ENCODE data around the gene DLEC1. TPM values are rescaled to one million over a fixed set of nuclear protein-coding genes. Genes with fewer than 3 reads are reported as not detected.
A peak's percentile ranks its signal among the peaks of the same experiment; 100 is the strongest.
"Not testable (repeated sequence)": the region's sequence is repeated elsewhere in the genome, so short reads cannot be mapped to it uniquely, and the experiment has no call there.

Gene DLEC1
- total RNA-seq, 1 donor from 2014 or later: under 0.01 TPM

DNA sequence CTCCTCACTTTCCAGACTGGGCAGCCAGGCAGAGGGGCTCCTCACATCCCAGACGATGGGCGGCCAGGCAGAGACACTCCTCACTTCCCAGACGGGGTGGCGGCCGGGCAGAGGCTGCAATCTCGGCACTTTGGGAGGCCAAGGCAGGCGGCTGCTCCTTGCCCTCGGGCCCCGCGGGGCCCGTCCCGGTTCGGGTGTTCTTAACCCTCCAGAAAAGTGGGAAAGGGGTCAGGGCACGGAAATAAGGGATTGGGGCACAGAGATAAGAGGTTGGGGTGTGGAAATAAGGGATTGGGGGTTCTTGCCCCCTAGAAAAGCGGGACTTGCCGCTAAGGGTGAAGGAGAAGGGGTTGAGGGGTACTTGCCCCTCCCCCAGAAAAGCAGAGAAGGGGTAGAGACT is 43.3 kb downstream of the DLEC1 start:
- H3K27me3 ChIP-seq (ENCODE audit: control insufficient read depth in 3 of 3, insufficient read depth in 3 of 3, low read length in 3 of 3); H3K27ac ChIP-seq (ENCODE audit: low read depth, low read length); H3K4me3 ChIP-seq (ENCODE audit: low read length in 3 of 3); H3K36me3 ChIP-seq (ENCODE audit: control insufficient read depth in 3 of 3, insufficient read depth in 3 of 3, low read length in 3 of 3); H3K4me1 ChIP-seq (ENCODE audit: control insufficient read depth in 3 of 3, insufficient read depth in 3 of 3, low read length in 3 of 3); H3K9ac ChIP-seq (ENCODE audit: low read depth in 1 of 3, low read length in 3 of 3); H3K9me3 ChIP-seq (ENCODE audit: control insufficient read depth in 3 of 3, low read length in 3 of 3): not testable (repeated sequence)

DNA sequence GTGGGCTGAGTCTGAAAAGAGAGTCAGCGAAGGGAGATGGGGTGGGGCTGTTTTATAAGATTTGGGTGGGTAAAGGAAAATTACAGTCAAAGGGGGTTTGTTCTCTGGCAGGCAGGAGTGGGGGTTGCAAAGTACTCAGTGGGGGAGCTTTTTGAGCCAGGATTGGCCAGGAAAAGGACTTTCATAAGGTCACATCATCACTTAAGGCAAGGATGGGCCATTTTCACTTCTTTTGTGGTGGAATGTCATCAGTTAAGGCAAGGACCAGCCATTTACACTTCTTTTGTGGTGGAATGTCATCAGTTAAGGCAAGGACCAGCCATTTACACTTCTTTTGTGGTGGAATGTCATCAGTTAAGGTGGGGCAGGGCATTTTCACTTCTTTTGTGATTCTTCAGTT is 44.2 kb downstream of the DLEC1 start:
- not testable (repeated sequence) for H3K36me3 ChIP-seq (ENCODE audit: control insufficient read depth in 3 of 3, insufficient read depth in 3 of 3, low read length in 3 of 3); H3K4me1 ChIP-seq (ENCODE audit: control insufficient read depth in 3 of 3, insufficient read depth in 3 of 3, low read length in 3 of 3); H3K9ac ChIP-seq (ENCODE audit: low read depth in 1 of 3, low read length in 3 of 3); H3K27me3 ChIP-seq (ENCODE audit: control insufficient read depth in 3 of 3, insufficient read depth in 3 of 3, low read length in 3 of 3); H3K27ac ChIP-seq (ENCODE audit: low read depth, low read length); H3K9me3 ChIP-seq (ENCODE audit: control insufficient read depth in 3 of 3, low read length in 3 of 3); H3K4me3 ChIP-seq (ENCODE audit: low read length in 3 of 3)

DNA sequence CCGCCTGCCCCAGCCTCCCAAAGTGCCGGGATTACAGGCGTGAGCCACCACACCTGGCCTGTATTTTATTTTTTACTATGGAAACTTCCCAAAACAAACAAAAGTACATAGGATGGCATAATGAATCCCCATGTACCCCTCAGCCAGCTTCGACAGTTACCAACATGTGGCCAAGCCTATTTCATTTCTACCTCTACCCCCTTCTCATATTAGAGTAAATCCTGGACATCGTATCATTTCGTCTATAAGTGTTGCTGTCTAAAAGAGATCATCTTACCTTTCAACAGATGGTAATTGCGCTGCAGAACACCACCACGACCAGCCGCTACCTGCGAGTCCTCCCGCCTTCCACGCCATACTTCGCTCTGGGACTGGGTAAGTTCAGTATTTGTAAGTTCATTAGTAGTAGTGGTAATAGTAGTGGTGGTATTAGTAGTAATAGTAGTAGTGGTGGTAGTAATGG is 44.9 kb downstream of the DLEC1 start:
- Histone ChIP-seq H3K9me3 (ENCODE audit: control insufficient read depth in 3 of 3, low read length in 3 of 3) (peaks cover 0 to 4% (median 0%) of the 10 kb centered on the region in 3 donors), H3K9ac (ENCODE audit: low read depth in 1 of 3, low read length in 3 of 3) (no peak overlapping the region), H3K4me1 (ENCODE audit: control insufficient read depth in 3 of 3, insufficient read depth in 3 of 3, low read length in 3 of 3) (peaks cover 0 to 8% (median 0%) of the 10 kb centered on the region in 3 donors), H3K4me3 (ENCODE audit: low read length in 3 of 3) (peak overlapping the region in 1 of 3 donors; percentile 8), H3K36me3 (ENCODE audit: control insufficient read depth in 3 of 3, insufficient read depth in 3 of 3, low read length in 3 of 3) (no peaks in the 10 kb centered on the region), H3K27ac (ENCODE audit: low read depth, low read length) (no peak overlapping the region), H3K27me3 (ENCODE audit: control insufficient read depth in 3 of 3, insufficient read depth in 3 of 3, low read length in 3 of 3) (no peaks in the 10 kb centered on the region)

DNA sequence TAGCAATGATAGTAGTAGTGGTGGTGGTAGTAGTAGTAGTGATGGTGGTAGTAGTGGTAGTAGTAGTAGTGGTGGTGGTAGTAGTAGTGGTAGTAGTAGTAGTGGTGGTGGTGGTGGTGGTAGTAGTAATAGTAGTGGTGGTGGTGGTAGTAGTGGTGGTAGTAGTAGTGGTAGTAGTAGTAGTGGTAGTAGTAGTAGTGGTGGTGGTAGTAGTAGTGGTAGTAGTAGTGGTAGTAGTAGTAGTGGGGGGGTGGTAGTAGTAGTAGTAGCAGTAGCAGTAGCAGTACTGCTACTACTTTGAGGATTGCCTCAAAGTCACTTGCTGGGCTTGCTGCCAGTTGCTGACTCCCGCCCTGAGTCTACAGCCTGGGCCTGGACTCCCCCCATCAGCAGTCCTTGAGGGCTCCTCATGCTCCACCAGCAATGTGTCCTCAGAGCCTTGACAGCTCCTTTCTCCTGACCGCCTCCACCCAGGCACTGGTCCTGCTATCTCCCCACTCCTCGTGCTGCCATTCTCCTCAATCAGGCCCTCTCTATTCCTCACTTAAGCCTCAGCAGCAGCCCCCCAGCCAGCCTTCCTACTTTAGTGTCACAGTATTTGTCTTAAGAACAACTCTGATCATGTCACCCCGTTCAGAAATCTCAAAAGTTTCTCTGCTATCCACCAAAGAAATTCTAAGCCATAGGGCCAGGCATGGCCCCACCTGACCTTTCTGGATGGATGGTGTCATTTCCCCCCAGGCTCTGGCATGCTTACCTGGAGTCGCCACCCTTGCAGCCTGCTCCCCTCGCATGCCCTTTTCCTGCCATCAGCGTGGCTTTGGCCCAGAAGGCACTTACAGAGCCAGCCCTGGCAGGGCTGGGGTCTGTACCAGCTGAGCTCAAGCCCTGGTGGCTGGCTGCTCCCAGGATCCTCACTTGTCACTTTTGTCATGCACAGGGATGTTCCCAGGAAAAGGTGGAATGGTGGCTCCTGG is 45.6 kb downstream of the DLEC1 start:
- H3K9me3 ChIP-seq (ENCODE audit: control insufficient read depth in 3 of 3, low read length in 3 of 3): peaks cover 0 to 4% (median 0%) of the 10 kb centered on the region in 3 donors

DNA sequence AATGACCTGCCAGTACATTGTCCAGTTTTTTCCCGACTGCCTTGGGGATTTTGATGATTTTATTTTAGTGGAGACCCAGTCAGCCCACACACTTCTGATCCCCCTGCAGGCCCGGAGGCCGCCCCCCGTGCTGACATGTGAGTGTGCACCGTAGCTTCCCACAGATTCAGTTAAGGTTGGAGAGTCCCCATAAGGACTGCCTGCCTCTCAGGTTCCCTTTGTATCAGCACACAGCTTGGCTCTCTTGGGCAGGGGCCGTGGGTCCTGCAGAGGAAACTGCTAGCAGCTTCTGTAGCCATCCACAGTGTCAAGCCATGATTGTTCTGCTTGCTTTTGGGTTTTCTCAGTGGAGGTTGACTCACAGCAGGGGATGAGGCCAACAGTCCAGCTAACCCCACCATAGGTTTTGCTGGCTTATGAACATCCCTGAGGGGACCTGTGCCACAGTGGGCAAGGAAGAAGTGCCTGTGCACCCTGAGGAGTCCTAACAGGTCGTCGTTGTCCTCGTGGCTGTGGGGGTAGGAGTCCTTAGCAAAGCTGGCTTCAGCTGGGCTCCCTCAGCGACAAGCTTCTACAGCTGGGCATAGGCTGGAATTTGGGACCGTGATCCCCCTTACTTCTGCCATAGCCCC is 46.4 kb downstream of the DLEC1 start:
- no peaks in the 10 kb centered on the region for H3K27me3 ChIP-seq (ENCODE audit: control insufficient read depth in 3 of 3, insufficient read depth in 3 of 3, low read length in 3 of 3)
- H3K4me1 ChIP-seq (ENCODE audit: control insufficient read depth in 3 of 3, insufficient read depth in 3 of 3, low read length in 3 of 3): peaks cover 0 to 8% (median 0%) of the 10 kb centered on the region in 3 donors
- H3K4me3 ChIP-seq (ENCODE audit: low read length in 3 of 3): no peak overlapping the region
- no peak overlapping the region for H3K27ac ChIP-seq (ENCODE audit: low read depth, low read length)
- no peak overlapping the region for H3K9ac ChIP-seq (ENCODE audit: low read depth in 1 of 3, low read length in 3 of 3)
- H3K9me3 ChIP-seq (ENCODE audit: control insufficient read depth in 3 of 3, low read length in 3 of 3): peaks cover 0 to 4% (median 0%) of the 10 kb centered on the region in 3 donors
- H3K36me3 ChIP-seq (ENCODE audit: control insufficient read depth in 3 of 3, insufficient read depth in 3 of 3, low read length in 3 of 3): no peaks in the 10 kb centered on the region

More for the DNA sequence above, 45.6 kb downstream of the DLEC1 start:
- Histone ChIP-seq H3K36me3 (ENCODE audit: control insufficient read depth in 3 of 3, insufficient read depth in 3 of 3, low read length in 3 of 3) (no peaks in the 10 kb centered on the region), H3K4me1 (ENCODE audit: control insufficient read depth in 3 of 3, insufficient read depth in 3 of 3, low read length in 3 of 3) (peaks cover 0 to 8% (median 0%) of the 10 kb centered on the region in 3 donors), H3K4me3 (ENCODE audit: low read length in 3 of 3) (peak overlapping the region in 1 of 3 donors; percentile 8), H3K27ac (ENCODE audit: low read depth, low read length) (no peak overlapping the region), H3K9ac (ENCODE audit: low read depth in 1 of 3, low read length in 3 of 3) (no peak overlapping the region), H3K27me3 (ENCODE audit: control insufficient read depth in 3 of 3, insufficient read depth in 3 of 3, low read length in 3 of 3) (no peaks in the 10 kb centered on the region)

DNA sequence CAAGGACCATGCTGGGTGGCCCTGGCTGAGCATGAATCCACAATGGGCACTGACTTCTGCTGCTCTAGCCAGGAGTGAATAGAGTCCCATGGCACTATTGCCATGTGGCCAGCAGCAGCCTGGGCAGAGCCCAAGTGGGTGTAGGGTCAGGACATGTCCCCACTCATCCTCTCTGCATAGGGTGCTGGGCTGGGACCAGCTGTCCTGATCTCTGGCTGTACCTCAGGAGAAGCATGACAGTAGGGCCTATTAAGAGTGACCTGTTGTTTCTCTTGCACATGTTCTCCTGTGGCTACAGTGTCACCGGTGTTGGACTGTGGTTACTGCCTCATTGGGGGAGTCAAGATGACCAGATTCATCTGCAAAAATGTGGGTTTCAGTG is 46.9 kb downstream of the DLEC1 start:
- H3K4me3 ChIP-seq (ENCODE audit: low read length in 3 of 3): no peak overlapping the region
- H3K9me3 ChIP-seq (ENCODE audit: control insufficient read depth in 3 of 3, low read length in 3 of 3): peaks cover 0 to 4% (median 0%) of the 10 kb centered on the region in 3 donors
- no peak overlapping the region for H3K27ac ChIP-seq (ENCODE audit: low read depth, low read length)
- H3K27me3 ChIP-seq (ENCODE audit: control insufficient read depth in 3 of 3, insufficient read depth in 3 of 3, low read length in 3 of 3): no peaks in the 10 kb centered on the region
- H3K4me1 ChIP-seq (ENCODE audit: control insufficient read depth in 3 of 3, insufficient read depth in 3 of 3, low read length in 3 of 3): peaks cover 0 to 8% (median 0%) of the 10 kb centered on the region in 3 donors
- H3K36me3 ChIP-seq (ENCODE audit: control insufficient read depth in 3 of 3, insufficient read depth in 3 of 3, low read length in 3 of 3): no peaks in the 10 kb centered on the region
- no peak overlapping the region for H3K9ac ChIP-seq (ENCODE audit: low read depth in 1 of 3, low read length in 3 of 3)

DNA sequence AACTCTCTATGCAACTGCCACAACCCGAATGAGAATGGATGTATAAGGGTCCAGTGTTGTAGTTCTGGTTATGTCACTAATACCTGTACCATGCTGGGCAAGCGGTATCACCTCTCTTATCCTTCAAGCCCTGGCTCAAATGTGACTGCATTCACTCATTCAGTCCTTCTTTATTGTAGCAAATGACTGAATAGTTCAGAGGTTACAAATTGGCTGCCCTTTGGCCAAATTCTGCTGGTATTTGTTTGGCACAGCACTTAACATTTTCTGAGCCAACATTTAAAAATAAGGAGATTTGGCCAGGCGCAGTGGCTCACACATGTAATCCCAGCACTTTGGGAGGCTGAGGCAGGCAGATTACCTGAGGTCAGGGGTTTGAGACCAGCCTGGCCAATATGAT is 47.5 kb downstream of the DLEC1 start:
- Histone ChIP-seq H3K9me3 (ENCODE audit: control insufficient read depth in 3 of 3, low read length in 3 of 3) (peaks cover 0 to 4% (median 0%) of the 10 kb centered on the region in 3 donors), H3K4me1 (ENCODE audit: control insufficient read depth in 3 of 3, insufficient read depth in 3 of 3, low read length in 3 of 3) (peaks cover 0 to 8% (median 0%) of the 10 kb centered on the region in 3 donors), H3K27me3 (ENCODE audit: control insufficient read depth in 3 of 3, insufficient read depth in 3 of 3, low read length in 3 of 3) (no peaks in the 10 kb centered on the region), H3K27ac (ENCODE audit: low read depth, low read length) (no peak overlapping the region), H3K9ac (ENCODE audit: low read depth in 1 of 3, low read length in 3 of 3) (no peak overlapping the region), H3K36me3 (ENCODE audit: control insufficient read depth in 3 of 3, insufficient read depth in 3 of 3, low read length in 3 of 3) (no peaks in the 10 kb centered on the region), H3K4me3 (ENCODE audit: low read length in 3 of 3) (no peak overlapping the region)

DNA sequence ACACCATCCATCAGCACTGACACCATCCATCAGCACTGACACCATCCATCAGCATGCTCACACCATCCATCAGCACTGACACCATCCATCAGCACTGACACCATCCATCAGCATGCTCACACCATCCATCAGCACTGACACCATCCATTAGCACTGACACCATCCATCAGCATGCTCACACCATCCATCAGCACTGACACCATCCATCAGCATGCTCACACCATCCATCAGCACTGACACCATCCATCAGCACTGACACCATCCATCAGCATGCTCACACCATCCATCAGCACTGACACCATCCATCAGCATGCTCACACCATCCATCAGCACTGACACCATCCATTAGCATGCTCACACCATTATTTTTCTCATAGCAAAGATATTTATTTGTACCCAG is 48.3 kb downstream of the DLEC1 start:
- not testable (repeated sequence) for H3K4me1 ChIP-seq (ENCODE audit: control insufficient read depth in 3 of 3, insufficient read depth in 3 of 3, low read length in 3 of 3); H3K27ac ChIP-seq (ENCODE audit: low read depth, low read length); H3K36me3 ChIP-seq (ENCODE audit: control insufficient read depth in 3 of 3, insufficient read depth in 3 of 3, low read length in 3 of 3); H3K4me3 ChIP-seq (ENCODE audit: low read length in 3 of 3); H3K27me3 ChIP-seq (ENCODE audit: control insufficient read depth in 3 of 3, insufficient read depth in 3 of 3, low read length in 3 of 3); H3K9ac ChIP-seq (ENCODE audit: low read depth in 1 of 3, low read length in 3 of 3); H3K9me3 ChIP-seq (ENCODE audit: control insufficient read depth in 3 of 3, low read length in 3 of 3)

DNA sequence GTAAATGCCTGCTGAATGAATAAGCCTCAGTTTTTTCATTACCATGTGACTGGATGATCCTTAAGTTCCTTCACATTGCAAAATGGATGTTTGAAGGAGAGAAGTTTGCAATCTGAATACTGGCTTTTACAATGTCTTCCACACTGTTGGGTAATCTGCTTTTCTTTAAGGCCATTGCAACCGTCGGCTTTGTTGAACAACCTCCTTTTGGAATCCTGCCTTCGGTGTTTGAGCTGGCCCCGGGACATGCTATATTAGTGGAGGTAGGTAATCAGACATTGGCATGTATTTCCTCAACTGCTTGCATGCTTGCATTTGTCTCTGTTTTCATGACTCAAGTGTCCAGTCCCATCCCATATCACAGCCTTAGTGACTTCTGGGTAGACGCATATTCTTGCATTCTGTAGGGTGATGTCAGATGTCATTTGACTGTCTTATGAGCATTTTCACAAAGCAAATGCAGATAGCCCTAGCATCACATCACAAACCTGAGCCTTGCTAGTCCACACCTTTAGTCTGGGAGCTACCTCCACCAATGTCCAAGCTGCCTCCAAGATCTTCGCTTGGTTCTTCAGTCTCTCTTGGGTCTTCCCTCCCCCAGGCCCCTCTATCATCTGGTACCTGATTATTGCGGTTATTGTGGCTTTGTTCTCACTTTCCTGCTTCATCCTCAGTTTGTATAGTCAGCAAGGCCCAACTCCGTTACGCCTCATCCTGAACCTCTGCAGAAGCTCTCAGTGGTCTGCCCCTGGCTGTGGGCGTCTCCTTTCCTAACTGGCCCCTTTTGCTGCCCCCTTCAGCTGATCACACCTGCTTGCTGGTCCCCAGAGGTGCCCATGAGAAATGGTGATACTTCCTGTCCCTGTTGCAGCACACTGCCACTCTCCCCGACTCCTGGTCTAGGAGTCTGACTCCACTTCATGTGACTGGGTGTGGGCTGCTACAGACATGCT is 49.4 kb downstream of the DLEC1 start:
- H3K9ac ChIP-seq (ENCODE audit: low read depth in 1 of 3, low read length in 3 of 3): no peak overlapping the region
- no peak overlapping the region for H3K4me3 ChIP-seq (ENCODE audit: low read length in 3 of 3)
- H3K9me3 ChIP-seq (ENCODE audit: control insufficient read depth in 3 of 3, low read length in 3 of 3): peaks cover 0 to 4% (median 0%) of the 10 kb centered on the region in 3 donors
- H3K27me3 ChIP-seq (ENCODE audit: control insufficient read depth in 3 of 3, insufficient read depth in 3 of 3, low read length in 3 of 3): no peaks in the 10 kb centered on the region
- H3K36me3 ChIP-seq (ENCODE audit: control insufficient read depth in 3 of 3, insufficient read depth in 3 of 3, low read length in 3 of 3): no peaks in the 10 kb centered on the region
- H3K27ac ChIP-seq (ENCODE audit: low read depth, low read length): no peak overlapping the region
- peaks cover 0 to 8% (median 0%) of the 10 kb centered on the region in 3 donors for H3K4me1 ChIP-seq (ENCODE audit: control insufficient read depth in 3 of 3, insufficient read depth in 3 of 3, low read length in 3 of 3)
